ENCODE results near the gene C4orf50.

DNA sequence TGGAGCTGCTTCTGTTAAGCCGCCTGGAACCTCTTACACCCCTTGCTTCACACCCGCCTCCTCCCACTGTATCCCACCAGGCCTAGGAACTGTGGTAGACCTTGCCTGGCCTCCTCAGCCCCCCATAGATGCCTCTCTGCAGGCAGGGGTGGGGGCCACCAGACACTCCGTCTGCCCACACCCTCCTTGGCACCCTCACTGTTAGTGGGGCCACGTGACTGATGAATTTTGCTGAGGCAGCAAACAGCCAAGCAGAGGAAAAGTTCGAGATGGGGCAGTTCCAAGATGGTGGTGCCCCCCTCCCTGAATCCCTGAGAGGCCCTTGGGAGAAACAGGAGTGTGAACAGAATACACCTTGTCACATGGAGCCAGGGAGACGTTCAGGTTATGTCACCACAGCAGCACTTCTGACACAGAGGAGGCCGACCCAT lies 41.2 kb upstream of the C4orf50 start:
- TF ChIP-seq, protein P1, sequence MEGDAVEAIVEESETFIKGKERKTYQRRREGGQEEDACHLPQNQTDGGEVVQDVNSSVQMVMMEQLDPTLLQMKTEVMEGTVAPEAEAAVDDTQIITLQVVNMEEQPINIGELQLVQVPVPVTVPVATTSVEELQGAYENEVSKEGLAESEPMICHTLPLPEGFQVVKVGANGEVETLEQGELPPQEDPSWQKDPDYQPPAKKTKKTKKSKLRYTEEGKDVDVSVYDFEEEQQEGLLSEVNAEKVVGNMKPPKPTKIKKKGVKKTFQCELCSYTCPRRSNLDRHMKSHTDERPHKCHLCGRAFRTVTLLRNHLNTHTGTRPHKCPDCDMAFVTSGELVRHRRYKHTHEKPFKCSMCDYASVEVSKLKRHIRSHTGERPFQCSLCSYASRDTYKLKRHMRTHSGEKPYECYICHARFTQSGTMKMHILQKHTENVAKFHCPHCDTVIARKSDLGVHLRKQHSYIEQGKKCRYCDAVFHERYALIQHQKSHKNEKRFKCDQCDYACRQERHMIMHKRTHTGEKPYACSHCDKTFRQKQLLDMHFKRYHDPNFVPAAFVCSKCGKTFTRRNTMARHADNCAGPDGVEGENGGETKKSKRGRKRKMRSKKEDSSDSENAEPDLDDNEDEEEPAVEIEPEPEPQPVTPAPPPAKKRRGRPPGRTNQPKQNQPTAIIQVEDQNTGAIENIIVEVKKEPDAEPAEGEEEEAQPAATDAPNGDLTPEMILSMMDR (IDR thresholded peaks at IDR 0.05): no peak
- TF ChIP-seq POLR2A (IDR thresholded peaks at IDR 0.05) (no peak), EP300 (IDR thresholded peaks at IDR 0.05) (no peak)

All from sigmoid colon (tissue), 4 donors.